DOHH2 (cell line): ENCODE data around the gene PTER.
A peak's percentile ranks its signal among the peaks of the same experiment; 100 is the strongest.

Experiments used
- H3F3A ChIP-seq: fragments of 200-600 bp; sonication (generic), shearing (Covaris generic); 2 replicates; pipeline ENCODE4 v1.6.0; 2016; ENCODE audit warnings: antibody characterized with exemption, mild to moderate bottlenecking; ENCODE audit not compliant: control insufficient read depth, insufficient read depth
- H3K27ac ChIP-seq: fragments of 200-600 bp; sonication (generic); 2 replicates; pipeline ENCODE4 v1.5.1; 2014; ENCODE audit warnings: low read depth, mild to moderate bottlenecking, low read length, moderate library complexity
- H3K27me3 ChIP-seq: fragments of 200-600 bp; sonication (generic); 2 replicates; pipeline ENCODE4 v1.6.1; 2014; ENCODE audit warnings: mild to moderate bottlenecking, low read length, mixed read lengths; ENCODE audit not compliant: control insufficient read depth
- H3K36me3 ChIP-seq: fragments of 200-600 bp; sonication (generic); 2 replicates; pipeline ENCODE4 v1.6.1; 2014; ENCODE audit warnings: mild to moderate bottlenecking, low read length, moderate library complexity, mixed read lengths; ENCODE audit not compliant: control insufficient read depth
- H3K4me1 ChIP-seq: fragments of 200-600 bp; sonication (generic); 2 replicates; pipeline ENCODE4 v1.6.1; 2014; ENCODE audit warnings: mild to moderate bottlenecking, low read length, mixed read lengths; ENCODE audit not compliant: control insufficient read depth
- H3K4me2 ChIP-seq: fragments of 200-600 bp; sonication (generic); 2 replicates; pipeline ENCODE4 v1.6.0; 2014; ENCODE audit warnings: mild to moderate bottlenecking, low read length, moderate library complexity
- H3K4me3 ChIP-seq: fragments of 200-600 bp; sonication (generic); 2 replicates; pipeline ENCODE4 v1.5.1; 2014; ENCODE audit warnings: mild to moderate bottlenecking, low read length, mixed read lengths
- H3K79me2 ChIP-seq: fragments of 200-600 bp; sonication (generic); 2 replicates; pipeline ENCODE4 v1.6.1; 2014; ENCODE audit warnings: mild to moderate bottlenecking, low read length, mixed read lengths; ENCODE audit not compliant: control insufficient read depth
- H3K9me2 ChIP-seq: fragments of 200-600 bp; sonication (generic); replicated peaks from 2 replicates; pipeline ENCODE4 v1.6.1; 2014; ENCODE audit warnings: mild to moderate bottlenecking, low read length, mixed read lengths; ENCODE audit not compliant: control insufficient read depth
- H3K9me3 ChIP-seq: fragments of 200-600 bp; sonication (generic); 2 replicates; pipeline ENCODE4 v1.6.1; 2014; ENCODE audit warnings: antibody characterized with exemption, low read length, mixed read lengths; ENCODE audit not compliant: control insufficient read depth, insufficient read depth
- H4K20me1 ChIP-seq: fragments of 200-600 bp; sonication (generic); 2 replicates; pipeline ENCODE4 v1.6.0; 2014; ENCODE audit warnings: low read depth, mild to moderate bottlenecking, antibody characterized with exemption, low read length, moderate library complexity; ENCODE audit not compliant: control insufficient read depth, insufficient read depth
- CTCF ChIP-seq: fragments of 200-600 bp; sonication (generic); IDR thresholded peaks from one replicate; pipeline ENCODE4 v1.5.1; 2014; ENCODE audit warnings: antibody characterized with exemption, mild to moderate bottlenecking, low read depth, low read length; ENCODE audit not compliant: poor library complexity, severe bottlenecking
- EZH2phosphoT487 ChIP-seq: fragments of 200-600 bp; sonication (generic); IDR thresholded peaks from 2 replicates; pipeline ENCODE4 v1.6.1; 2017; ENCODE audit warnings: borderline replicate concordance, mild to moderate bottlenecking, antibody characterized with exemption, low read length, moderate library complexity, mixed read lengths

PTER gene

DNA sequence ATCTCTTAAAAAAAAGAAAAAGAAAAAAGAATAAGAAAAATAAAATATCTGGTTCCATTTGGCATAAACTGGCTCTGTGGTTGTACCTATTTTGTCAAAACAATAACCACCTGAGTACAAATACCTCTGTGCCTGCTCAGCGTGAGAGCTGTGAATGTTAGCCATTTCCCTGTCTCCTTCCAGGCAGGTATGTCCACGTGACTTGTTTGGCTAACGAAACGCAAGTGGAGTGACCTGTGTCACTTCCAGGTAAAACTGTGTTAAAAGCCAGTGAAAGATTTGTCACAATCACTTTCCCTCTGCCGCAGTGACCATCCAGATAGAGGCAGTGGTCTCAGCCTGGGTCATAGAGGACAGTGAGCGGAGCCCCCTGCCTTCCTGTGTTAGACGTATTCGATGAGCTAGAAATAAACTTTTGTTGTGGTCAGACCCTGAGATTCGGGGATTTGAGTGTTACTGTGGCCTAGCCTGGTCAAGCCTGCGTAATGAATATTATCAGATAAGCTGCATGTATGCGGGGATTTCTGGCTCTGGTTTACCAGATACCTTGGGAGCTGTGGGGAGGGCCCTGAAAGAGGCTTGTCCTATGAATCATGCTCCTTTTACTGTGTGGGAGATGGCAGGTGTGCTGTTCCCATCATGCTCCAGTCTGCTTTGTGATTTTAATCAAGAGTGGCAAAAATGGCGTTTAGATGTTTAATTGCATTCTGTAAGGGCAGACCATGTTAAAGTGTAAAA lies 3.8 kb downstream of the PTER start:
- Histone ChIP-seq H3K4me1 (peaks cover 41% of the 10 kb centered on the region), H3K4me3 (peak overlapping the region; percentile 46), H3K79me2 (peaks cover 86% of the 10 kb centered on the region), H3K27me3 (no peaks in the 10 kb centered on the region), H3K4me2 (peak overlapping the region; percentile 41), H3F3A (no peaks in the 10 kb centered on the region), H3K27ac (no peak overlapping the region), H3K9me3 (no peaks in the 10 kb centered on the region), H3K9me2 (no peaks in the 10 kb centered on the region), H3K36me3 (peaks cover 61% of the 10 kb centered on the region), H4K20me1 (0 out of 2 replicates have a peak, but pooled peaks cover 2% of the 10 kb centered on the region)
- TF ChIP-seq EZH2phosphoT487, result no peak
- TF ChIP-seq CTCF, result no peak

DNA sequence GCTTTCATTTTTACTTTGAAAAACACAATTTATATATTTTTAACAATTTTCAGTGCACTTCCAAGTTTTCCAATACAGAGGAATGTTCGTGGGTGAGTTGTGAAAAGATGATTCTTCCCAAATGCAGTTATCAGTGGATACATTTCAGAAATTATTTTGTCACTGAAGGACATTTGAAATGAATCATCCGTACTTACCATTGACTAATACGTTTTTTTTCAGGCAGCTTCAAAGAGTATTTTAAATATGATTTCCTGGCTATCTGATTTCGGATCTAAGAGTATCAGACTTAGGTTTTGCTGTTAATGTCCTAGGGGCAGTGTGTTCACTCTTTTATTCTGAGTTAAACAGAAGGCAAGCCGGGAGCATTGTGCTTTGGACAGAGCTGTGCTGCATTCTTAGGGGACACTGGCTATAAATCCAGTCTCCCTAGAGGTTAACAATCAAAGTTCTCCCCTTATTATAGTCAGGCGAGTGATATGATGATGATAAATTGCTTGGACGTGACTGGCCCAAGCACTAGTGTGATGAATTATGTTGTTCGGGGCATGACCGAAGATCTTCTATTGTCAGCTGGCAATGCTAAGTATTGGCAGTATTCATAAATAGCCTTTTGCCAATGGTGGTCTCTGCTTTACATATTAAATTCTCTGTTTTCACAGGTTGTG lies 4.5 kb downstream of the PTER start:
- Histone ChIP-seq H3K27me3 (no peaks in the 10 kb centered on the region), H3K4me3 (no peak overlapping the region; the same call in 1 of the 2 replicates), H4K20me1 (0 out of 2 replicates have a peak, but pooled peaks cover 2% of the 10 kb centered on the region), H3K36me3 (peaks cover 67% of the 10 kb centered on the region), H3K9me3 (no peaks in the 10 kb centered on the region), H3K4me2 (peak overlapping the region; percentile 41), H3K9me2 (no peaks in the 10 kb centered on the region), H3K27ac (no peak overlapping the region), H3K79me2 (peaks cover 94% of the 10 kb centered on the region), H3F3A (no peaks in the 10 kb centered on the region), H3K4me1 (peaks cover 37% of the 10 kb centered on the region)
- TF ChIP-seq EZH2phosphoT487 (no peak), CTCF (no peak)

DNA sequence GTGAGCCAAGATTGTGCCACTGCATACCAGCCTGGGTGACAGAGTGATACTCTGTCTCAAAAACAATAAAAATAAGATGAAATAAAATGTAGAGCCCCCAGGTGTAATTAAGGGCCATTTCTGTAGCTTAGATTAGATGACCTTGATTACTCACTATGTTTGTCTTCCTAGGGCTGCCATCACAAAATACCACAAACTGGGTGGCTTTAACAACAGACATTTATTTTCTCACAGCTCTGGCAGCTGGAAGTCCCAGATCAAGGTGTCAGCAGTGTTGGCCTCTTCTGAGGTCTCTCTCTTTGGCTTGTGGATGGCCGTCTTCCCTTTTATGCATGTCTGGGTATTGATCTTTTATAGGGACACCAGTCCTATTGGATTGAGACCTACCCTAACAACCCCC lies 6.1 kb downstream of the PTER start:
- Histone ChIP-seq H3K4me1 (peaks cover 28% of the 10 kb centered on the region), H3K27me3 (no peaks in the 10 kb centered on the region), H3K79me2 (peaks cover 98% of the 10 kb centered on the region), H3K36me3 (peaks cover 68% of the 10 kb centered on the region), H3K4me2 (no peak overlapping the region), H3K27ac (no peak overlapping the region), H3F3A (no peaks in the 10 kb centered on the region), H3K4me3 (no peak overlapping the region), H4K20me1 (0 out of 2 replicates have a peak, but pooled peaks cover 2% of the 10 kb centered on the region), H3K9me2 (no peaks in the 10 kb centered on the region), H3K9me3 (no peaks in the 10 kb centered on the region)
- TF ChIP-seq EZH2phosphoT487, result no peak
- TF ChIP-seq CTCF, result no peak
